Medulla oblongata (tissue), 1 donor: ENCODE data around the gene ITGB8.

Experiments
- DNase-seq: peaks from one replicate; pipeline ENCODE4 v3.0.0-alpha.2; 2015; ENCODE audit errors: extremely low spot score

Gene ITGB8

GRCh38 chr7:20464891-20465290, 134.2 kb downstream of the ITGB8 start:
- no peak for DNase-seq
